VCaP (cell line): ENCODE data around the gene KIT.

ENCODE experiments used
- H3K27ac ChIP-seq: fragments of 450-650 bp; 2 replicates; pipeline ENCODE4 v1.5.1; 2017
- CTCF ChIP-seq: fragments of 450-650 bp; conservative IDR thresholded peaks from 2 replicates; pipeline ENCODE4 v1.5.1; 2017; ENCODE audit warnings: mild to moderate bottlenecking, moderate library complexity

The KIT gene

DNA sequence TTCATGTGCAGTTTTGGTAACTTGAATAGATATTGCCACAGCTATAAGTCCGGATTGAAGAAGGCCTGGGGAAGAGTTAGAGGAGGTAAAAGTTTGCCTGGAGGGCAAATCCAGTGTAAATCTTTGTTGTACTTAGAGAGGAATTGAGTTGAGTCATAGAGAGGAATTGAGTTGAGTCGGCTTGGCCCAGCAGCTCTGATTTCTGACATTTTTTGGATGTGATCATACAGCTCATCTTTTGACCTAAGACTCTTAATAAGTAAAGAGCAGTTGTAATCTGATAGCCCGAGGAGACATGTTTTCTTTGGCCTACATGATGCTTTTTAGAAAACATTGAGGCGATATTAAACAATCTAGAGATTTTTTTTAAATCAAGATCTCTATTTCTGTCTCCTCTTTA is 3.9 kb downstream of the KIT start:
- H3K27ac ChIP-seq = no peak overlapping the region
- no peak for TF ChIP-seq CTCF

- H3K27ac ChIP-seq = no peak overlapping the region
- TF ChIP-seq CTCF = no peak
These were observed 4.4 kb downstream of the KIT start for GRCh38 chr4:54662123-54662522.

DNA sequence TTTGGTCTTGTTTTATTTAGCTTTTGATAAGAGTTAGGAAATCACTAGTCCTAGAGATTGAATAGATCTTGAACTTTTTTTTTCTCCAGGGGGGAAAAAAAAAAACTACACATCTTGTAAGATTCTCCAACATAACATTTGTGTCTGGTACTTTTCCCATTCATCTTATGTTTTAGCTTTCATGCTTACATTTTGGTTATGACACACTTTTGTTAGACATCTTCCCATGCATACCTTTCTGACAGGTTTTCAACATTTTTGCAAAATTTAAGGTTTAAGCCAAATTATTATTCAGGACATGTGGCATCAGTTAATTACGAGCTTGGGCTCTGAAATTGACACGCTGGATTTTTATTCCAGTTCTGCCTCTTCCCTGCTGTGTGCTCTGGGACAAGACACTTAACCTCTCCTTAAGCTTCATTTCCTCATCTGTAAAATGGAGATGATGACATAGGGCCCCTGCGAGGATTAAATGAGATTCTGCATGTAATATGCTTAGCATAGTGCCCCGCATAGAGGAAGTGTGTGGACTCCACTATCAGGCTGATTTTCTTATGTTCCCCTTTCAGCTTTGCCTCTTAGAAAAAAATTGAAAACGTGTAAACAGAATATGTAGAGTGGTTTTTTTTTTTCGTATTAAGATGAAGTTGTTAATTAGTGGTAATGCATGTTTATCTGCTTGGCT is 5.3 kb downstream of the KIT start:
- TF ChIP-seq CTCF = no peak
- H3K27ac ChIP-seq = no peak overlapping the region

DNA sequence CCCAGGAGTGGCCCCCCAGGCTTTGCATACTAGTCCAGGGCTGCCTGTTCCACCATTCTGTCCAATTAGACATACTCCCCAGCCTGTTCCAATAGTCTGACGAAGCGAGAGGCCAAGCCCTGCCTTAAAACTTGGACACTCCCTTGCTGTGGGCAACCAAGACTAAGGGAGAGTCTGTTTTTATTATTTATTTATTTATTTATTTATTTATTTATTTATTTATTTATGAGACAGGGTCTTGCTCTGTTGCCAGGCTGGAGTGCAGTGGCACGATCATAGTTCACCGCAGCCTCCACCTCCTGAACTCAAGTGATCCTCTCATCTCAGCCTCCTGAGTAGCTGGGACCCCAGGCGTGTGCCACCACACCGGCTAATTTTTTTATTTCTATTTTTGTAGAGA is 6.6 kb downstream of the KIT start:
- TF ChIP-seq CTCF = no peak
- H3K27ac ChIP-seq = no peak overlapping the region

- no peak overlapping the region for H3K27ac ChIP-seq
- no peak for TF ChIP-seq CTCF
These were observed 10.4 kb downstream of the KIT start for GRCh38 chr4:54668014-54668611.

GRCh38 chr4:54669831-54670230 is 12.1 kb downstream of the KIT start:
- TF ChIP-seq CTCF = no peak

DNA sequence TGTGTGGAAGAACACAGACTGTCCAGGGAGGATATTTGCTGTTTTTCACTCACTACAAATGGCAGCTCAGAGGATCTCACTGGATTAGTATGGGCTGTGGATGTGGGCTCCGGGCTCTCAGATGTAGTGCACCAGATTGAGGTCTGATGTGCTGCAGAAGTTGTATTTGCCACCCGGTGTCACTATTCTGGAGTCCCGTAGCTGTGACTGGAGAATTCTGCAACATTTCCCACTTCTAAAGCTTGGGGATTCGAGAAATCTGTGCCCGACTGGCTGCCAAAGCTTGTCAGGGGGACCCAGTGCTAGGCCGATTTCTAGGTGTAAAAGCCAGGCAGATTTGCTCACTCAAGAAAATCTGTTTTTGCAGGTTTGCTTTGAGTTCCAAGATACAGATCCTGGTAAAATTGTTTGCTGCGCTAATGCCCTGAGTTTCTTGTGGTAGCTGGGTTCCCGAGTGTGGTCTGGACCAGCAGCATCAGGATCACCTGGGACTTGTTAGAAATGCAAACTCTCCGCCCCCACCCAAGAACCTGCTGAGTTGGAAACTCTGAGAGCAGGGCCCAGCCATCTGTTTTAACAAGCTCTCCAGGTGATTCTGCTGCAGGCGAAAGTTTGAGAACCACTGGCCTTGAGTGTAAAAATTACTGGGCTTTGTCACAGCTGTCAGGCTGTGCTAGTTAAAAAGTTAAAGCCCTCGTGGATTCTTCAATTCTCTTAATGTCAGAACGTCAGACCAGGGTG is 18.1 kb downstream of the KIT start:
- no peak overlapping the region for H3K27ac ChIP-seq
- TF ChIP-seq CTCF = no peak

More at GRCh38 chr4:54669831-54670230, 12.1 kb downstream of the KIT start:
- H3K27ac ChIP-seq = no peak overlapping the region
